Measurements from ENCODE around the gene FAM180B. TPM values are rescaled to one million over a fixed set of nuclear protein-coding genes. Genes with fewer than 3 reads are reported as not detected.

FAM180B gene
- total and polyA plus RNA-seq, 2 of the 13 experiments (the other 11 are each of a cell fraction or from before 2014, with no cell fraction given): 0.40 to 1.0 TPM

- TF ChIP-seq ZNF687 (CRISPR knock-in tag; IDR thresholded peaks at IDR 0.05) (no peak), ZNF816 (CRISPR knock-in tag; IDR thresholded peaks at IDR 0.05; ENCODE audit: borderline replicate concordance) (no peak), ARNTL (CRISPR knock-in tag; IDR thresholded peaks at IDR 0.05) (no peak), HNF4G (IDR thresholded peaks at IDR 0.05; ENCODE audit: borderline replicate concordance, low read depth, low read length) (no peak), HNF4G (CRISPR knock-in tag; IDR thresholded peaks at IDR 0.05; ENCODE audit: borderline replicate concordance, low read depth) (no peak), PRPF4 (IDR thresholded peaks at IDR 0.05; ENCODE audit: low read depth, low read length, poor library complexity, severe bottlenecking) (no peak), CENPX (CRISPR knock-in tag; IDR thresholded peaks at IDR 0.05) (no peak)
Observed at GRCh38 chr11:47595967-47596366, 9.5 kb downstream of the FAM180B start (continued).

- Histone ChIP-seq H3K27ac (ENCODE audit: extremely low read length, insufficient read depth, low read length) (no peak overlapping the region), H3K36me3 (replicated peaks in 1 of 2; ENCODE audit: control insufficient read depth in 1 of 2, insufficient read depth in 2 of 2, low read length in 2 of 2) (no peaks in the 10 kb centered on the region), H3K4me3 (replicated peaks in 1 of 3; ENCODE audit: insufficient read depth in 1 of 3, low read depth in 2 of 3, low read length in 3 of 3) (no peak overlapping the region), H3K9me3 (ENCODE audit: low read length) (no peaks in the 10 kb centered on the region), H3K4me2 (ENCODE audit: low read depth, low read length) (no peak overlapping the region), H3K79me2 (ENCODE audit: insufficient read depth, low read length) (no peaks in the 10 kb centered on the region), H3K9ac (ENCODE audit: insufficient read depth, low read depth, low read length) (no peak overlapping the region), H4K20me1 (ENCODE audit: insufficient read depth, low read length) (no peaks in the 10 kb centered on the region), H3K4me1 (ENCODE audit: insufficient read depth, low read length) (peaks cover 19% of the 10 kb centered on the region), H2AFZ (ENCODE audit: low read length) (no peak overlapping the region), H3K27me3 (ENCODE audit: control insufficient read depth in 1 of 2, insufficient read depth in 2 of 2, low read length in 2 of 2) (peaks cover 2 to 6% of the 10 kb centered on the region in 2 experiments; a peak in 2 of 5 replicates)
- intact Hi-C loops (cut with micrococcal nuclease; ENCODE audit: unreplicated experiment): no loop called here
- ChIA-PET CTCF (ENCODE audit: low intra/inter-chr PET ratio, low total read pairs) (no interaction called here), POLR2A (no interaction called here)
- in situ Hi-C loops (cut with HindIII; ENCODE audit: extremely low pct_ligation_motif_present, low pct_unique_long_range_greater_than_20kb): no loop called here
- no TSS peak for BruUV-seq (replicated peaks)
- FAIRE-seq: no peak
- TF ChIP-seq SAP130 (CRISPR knock-in tag; IDR thresholded peaks at IDR 0.05; ENCODE audit: low read depth): peak; percentile 29; the same call in 1 of the 2 replicates
- TF ChIP-seq HOXA3 (CRISPR knock-in tag; IDR thresholded peaks at IDR 0.05): no peak
- no peak for TF ChIP-seq ZNF879 (CRISPR knock-in tag; IDR thresholded peaks at IDR 0.05)
- TF ChIP-seq RAD21 (CRISPR knock-in tag; IDR thresholded peaks at IDR 0.05): no peak
- TF ChIP-seq ZNF263 (CRISPR knock-in tag; IDR thresholded peaks at IDR 0.05): peak; percentile 52; the same call in 1 of the 2 replicates
- peak; percentile 90 for TF ChIP-seq ARNTL (CRISPR knock-in tag; IDR thresholded peaks at IDR 0.05)
- 0 out of 2 replicates have a peak, but pooled peaks have one; percentile 63 for TF ChIP-seq ZSCAN22 (CRISPR knock-in tag; IDR thresholded peaks at IDR 0.05)
- 33% methylated on average over 4 of the region's 4 CpGs for WGBS (ENCODE audit: low lambda C conversion rate)
- no peak for DNase-seq (ENCODE audit: low spot score)
- ATAC-seq: peak; percentile 12; the same call in 1 of the 3 replicates
Observed at GRCh38 chr11:47599902-47600301, 13.4 kb downstream of the FAM180B start.
